ENCODE data around the gene WFDC8.

The WFDC8 gene

DNA sequence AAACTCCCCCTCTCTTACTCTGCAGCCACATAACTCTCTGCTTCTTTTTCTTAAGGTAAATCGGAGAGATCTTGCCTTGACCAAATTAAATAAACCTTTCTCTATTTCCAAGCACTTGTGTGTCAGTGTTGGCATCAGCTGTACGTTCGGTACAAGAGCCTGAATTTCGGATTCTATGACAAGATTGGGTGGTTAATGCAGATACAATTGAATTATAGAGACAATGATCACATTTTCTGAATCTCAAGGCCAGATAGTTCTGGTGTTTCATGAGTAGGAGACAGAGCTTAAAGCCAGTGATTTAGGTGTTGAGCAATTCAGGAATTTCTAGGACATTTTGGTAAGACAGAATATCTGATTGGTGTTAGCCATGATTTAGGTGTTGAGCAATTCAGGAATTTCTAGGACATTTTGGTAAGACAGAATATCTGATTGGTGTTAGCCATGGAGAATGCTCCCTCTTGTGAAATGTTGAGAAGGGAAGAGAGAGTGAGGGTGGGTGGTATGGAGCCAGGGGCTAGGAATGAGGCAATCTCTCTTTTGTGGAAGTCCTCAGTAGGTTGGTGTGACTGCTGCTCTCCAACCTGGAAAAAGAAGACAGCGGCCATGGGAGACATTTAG, 68.7 kb downstream of the WFDC8 start:
- DNase-seq (ENCODE audit: low read depth) = peak; percentile 50
- TF ChIP-seq, protein P1, sequence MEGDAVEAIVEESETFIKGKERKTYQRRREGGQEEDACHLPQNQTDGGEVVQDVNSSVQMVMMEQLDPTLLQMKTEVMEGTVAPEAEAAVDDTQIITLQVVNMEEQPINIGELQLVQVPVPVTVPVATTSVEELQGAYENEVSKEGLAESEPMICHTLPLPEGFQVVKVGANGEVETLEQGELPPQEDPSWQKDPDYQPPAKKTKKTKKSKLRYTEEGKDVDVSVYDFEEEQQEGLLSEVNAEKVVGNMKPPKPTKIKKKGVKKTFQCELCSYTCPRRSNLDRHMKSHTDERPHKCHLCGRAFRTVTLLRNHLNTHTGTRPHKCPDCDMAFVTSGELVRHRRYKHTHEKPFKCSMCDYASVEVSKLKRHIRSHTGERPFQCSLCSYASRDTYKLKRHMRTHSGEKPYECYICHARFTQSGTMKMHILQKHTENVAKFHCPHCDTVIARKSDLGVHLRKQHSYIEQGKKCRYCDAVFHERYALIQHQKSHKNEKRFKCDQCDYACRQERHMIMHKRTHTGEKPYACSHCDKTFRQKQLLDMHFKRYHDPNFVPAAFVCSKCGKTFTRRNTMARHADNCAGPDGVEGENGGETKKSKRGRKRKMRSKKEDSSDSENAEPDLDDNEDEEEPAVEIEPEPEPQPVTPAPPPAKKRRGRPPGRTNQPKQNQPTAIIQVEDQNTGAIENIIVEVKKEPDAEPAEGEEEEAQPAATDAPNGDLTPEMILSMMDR (IDR thresholded peaks at IDR 0.05; ENCODE audit: insufficient read depth, low read depth, low read length, missing control alignments) = no peak
- no peak overlapping the region for H3K4me3 ChIP-seq (ENCODE audit: low read length)

DNA sequence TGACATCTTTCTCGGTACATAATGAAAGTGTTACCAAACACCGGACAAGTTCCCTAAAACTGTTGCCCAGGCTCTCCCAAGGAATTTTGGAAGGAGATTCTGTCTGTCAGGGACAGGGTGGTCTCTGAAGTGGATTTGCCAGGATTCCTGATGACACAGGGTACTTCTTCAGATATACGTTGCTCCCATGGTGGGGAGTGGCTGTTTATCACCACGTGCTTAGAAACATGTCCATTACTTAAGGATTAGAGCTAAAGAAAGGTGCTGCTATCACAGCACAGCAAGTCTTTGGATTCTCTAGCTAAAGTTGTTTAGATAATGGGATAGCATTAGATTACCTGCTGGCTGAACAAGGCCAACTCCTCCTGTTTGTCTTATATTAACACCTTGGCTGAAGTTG, 70.0 kb downstream of the WFDC8 start:
- DNase-seq (ENCODE audit: low read depth) = no peak
- TF ChIP-seq, protein P1 (IDR thresholded peaks at IDR 0.05; ENCODE audit: insufficient read depth, low read depth, low read length, missing control alignments) = no peak
- H3K4me3 ChIP-seq (ENCODE audit: low read length) = no peak overlapping the region

DNA sequence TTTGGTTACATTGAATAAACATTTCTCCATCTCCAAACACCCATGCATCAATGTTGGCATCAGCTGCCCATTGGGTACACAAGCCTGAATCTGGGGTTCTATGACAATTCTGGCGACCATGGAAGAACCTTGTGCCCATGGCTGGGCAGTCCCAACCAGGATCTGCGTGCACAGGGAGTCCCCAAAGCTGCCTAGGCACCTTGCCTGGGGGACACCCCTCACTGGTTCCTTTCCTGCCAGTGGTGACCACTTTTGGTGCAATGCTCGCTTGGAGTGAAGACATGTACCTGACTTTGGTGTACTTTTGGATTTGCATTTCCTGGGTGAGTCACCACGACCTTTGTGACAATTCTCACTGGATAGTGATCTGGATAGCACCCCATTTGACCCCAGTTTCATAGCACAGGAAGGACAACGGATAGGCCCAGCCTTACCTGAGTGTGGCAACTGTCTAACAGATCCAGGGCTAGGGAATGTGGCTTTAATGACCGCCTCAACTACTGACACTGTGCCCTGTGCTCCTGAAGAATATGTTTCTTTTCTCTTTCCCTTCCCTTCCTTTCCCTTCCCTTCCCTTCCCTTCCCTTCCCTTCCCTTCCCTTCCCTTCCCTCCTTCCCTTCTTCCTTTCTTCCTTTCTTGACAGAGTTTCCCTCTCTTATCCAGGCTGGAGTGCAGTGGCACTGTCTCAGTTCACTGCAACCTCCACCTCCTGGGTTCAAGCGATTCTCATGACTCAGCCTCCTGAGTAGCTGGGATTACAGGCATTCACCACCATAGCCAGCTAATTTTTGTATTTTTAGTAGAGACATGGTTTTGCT, 70.8 kb downstream of the WFDC8 start:
- peak; percentile 21 for DNase-seq (ENCODE audit: low read depth)

DNA sequence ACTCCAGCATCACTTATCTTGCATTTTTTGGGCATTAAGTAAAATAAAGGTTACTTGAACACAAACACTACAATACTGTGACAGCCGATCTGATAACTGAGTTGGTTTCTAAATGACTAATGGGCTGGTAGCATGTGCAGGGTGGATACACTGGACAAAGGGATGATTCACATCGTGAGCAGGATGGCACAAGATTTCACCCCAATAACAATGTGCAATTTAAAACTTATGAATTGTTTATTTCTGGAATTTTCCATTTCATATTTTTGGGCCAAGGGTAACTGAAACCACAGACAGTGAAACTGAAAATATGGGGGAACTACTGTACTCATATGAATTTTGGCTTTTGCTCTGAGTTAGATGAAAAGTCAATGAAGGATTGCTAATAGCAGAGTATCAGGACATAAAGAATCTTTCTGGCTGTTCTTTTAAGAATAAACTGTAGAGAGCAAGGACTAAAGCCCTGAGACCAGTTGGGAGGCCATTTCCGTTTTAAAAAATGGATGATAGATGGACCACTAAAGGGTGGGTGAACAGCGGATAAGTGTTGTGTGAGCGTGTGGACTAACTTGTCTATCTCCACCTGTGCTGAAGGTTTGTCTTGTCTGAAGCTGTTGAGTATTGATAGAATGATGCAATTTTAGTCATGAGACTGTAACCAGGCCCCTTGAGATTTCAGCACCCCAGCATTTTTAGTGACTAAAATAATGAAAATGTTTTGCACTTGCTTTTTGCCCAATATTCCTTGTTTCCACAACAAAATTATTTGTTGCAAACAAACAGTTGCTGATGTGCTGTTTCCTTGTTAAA, 71.9 kb downstream of the WFDC8 start:
- H3K4me3 ChIP-seq (ENCODE audit: low read length) = no peak overlapping the region
- DNase-seq (ENCODE audit: low read depth) = peak; percentile 85
- TF ChIP-seq, protein P1 (IDR thresholded peaks at IDR 0.05; ENCODE audit: insufficient read depth, low read depth, low read length, missing control alignments) = no peak

More for the DNA sequence above, 70.8 kb downstream of the WFDC8 start:
- H3K4me3 ChIP-seq (ENCODE audit: low read length) = no peak overlapping the region
- TF ChIP-seq, protein P1 (IDR thresholded peaks at IDR 0.05; ENCODE audit: insufficient read depth, low read depth, low read length, missing control alignments) = no peak

DNA sequence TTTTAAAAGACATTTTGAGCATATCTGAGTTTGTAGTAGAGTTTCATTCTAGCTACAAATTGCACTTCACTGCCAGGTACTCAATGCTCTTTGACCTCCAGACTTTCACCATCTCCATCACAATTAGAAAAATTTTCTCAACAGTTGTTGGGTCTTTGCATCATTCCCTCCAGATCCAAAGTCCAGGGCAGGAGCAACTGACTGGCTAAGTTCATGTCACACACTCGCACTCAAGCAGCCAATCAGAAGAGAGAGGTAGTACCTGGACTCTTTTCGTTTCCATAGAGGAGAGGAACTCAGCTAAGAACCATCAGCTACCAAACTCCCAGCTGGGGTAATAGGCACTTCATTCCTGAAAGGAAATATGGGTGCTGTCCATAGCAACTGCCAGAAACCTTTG, 72.7 kb downstream of the WFDC8 start:
- no peak for DNase-seq (ENCODE audit: low read depth)
- H3K4me3 ChIP-seq (ENCODE audit: low read length) = no peak overlapping the region
- TF ChIP-seq, protein P1 (IDR thresholded peaks at IDR 0.05; ENCODE audit: insufficient read depth, low read depth, low read length, missing control alignments) = no peak

DNA sequence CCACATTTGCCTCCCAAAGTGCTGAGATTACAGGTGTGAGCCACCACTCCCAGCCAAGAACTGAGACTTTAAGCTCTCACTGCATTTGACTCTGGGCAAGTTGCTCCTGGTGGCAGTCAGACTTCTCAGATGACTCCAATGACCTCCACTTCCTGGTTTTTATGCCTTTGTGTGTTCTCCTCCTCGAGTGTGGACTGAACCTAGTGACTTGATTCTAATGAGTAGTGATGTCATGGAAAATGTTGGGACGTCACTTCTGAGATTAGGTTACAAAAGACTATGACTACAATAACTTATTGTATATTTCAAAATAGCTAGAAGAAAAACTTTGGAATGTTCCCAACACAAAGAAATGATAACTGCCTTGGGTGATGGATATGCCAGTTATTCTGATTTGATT, 75.7 kb downstream of the WFDC8 start:
- H3K4me3 ChIP-seq (ENCODE audit: low read length) = no peak overlapping the region
- TF ChIP-seq, protein P1 (IDR thresholded peaks at IDR 0.05; ENCODE audit: insufficient read depth, low read depth, low read length, missing control alignments) = no peak
- no peak for DNase-seq (ENCODE audit: low read depth)
